IMR-90 (cell line): ENCODE results near the gene ZNF502. TPM values are rescaled to one million over a fixed set of nuclear protein-coding genes. Genes with fewer than 3 reads are reported as not detected.

Experiments used
- ATAC-seq: fragments of 200-7000 bp; cut with Tn5 transposase; 2 replicates; pipeline ENCODE4 v1.9.1; 2020; ENCODE audit warnings: low read depth, mild to moderate bottlenecking, moderate library complexity
- BruUV-seq: library from RNA; stranded (reverse); fragments of 400-500 nt; replicated peaks from 2 replicates; lab custom pipeline; 2021; lab: Mats Ljungman, UMichigan
- CTCF ChIA-PET: fragments of 300-600 bp; formaldehyde crosslinking; extraction: SDS; loops from one replicate; lab custom pipeline; 2021; ENCODE audit warnings: antibody characterized with exemption; lab: Yijun Ruan, JAX
- POLR2A ChIA-PET: fragments of 300-600 bp; sonication (Branson Sonifier 250); formaldehyde crosslinking; loops from one replicate; lab custom pipeline; 2022; ENCODE audit warnings: antibody characterized with exemption; ENCODE audit not compliant: unreplicated experiment; lab: Charles Lee
- DNase-seq: peaks from one replicate; pipeline ENCODE4 v3.0.0; 2013
- H2AFZ ChIP-seq: replicated peaks from 2 replicates; pipeline ENCODE3; 2013; ENCODE audit warnings: low read length, mild to moderate bottlenecking; ENCODE audit not compliant: poor library complexity
- H2AK5ac ChIP-seq: 2 replicates; pipeline ENCODE4 v1.6.1; 2013; ENCODE audit warnings: low read depth, low read length, inconsistent platforms
- H2AK9ac ChIP-seq: replicated peaks from 2 replicates; pipeline ENCODE3; 2013; ENCODE audit warnings: mild to moderate bottlenecking, low read depth, low read length, moderate library complexity; ENCODE audit not compliant: poor library complexity
- H2BK120ac ChIP-seq: 2 replicates; pipeline ENCODE4 v1.6.1; 2013; ENCODE audit warnings: low read depth, low read length, inconsistent platforms
- H2BK15ac ChIP-seq: 3 replicates; pipeline ENCODE4 v1.6.1; 2013; ENCODE audit warnings: low read depth, low read length, inconsistent platforms
- H2BK20ac ChIP-seq: 2 replicates; pipeline ENCODE4 v1.6.1; 2013; ENCODE audit warnings: low read depth, mild to moderate bottlenecking, inconsistent platforms, low read length, moderate library complexity
- H2BK5ac ChIP-seq: 2 replicates; pipeline ENCODE4 v1.6.1; 2013; ENCODE audit warnings: mild to moderate bottlenecking, low read depth, low read length, inconsistent platforms; ENCODE audit not compliant: poor library complexity, severe bottlenecking
- H3K14ac ChIP-seq: replicated peaks from 2 replicates; pipeline ENCODE4 v1.6.1; 2013; ENCODE audit warnings: low read depth, low read length, inconsistent platforms
- H3K18ac ChIP-seq: 2 replicates; pipeline ENCODE4 v1.6.1; 2013; ENCODE audit warnings: low read depth, low read length, control low read depth
- H3K23ac ChIP-seq: 2 replicates; pipeline ENCODE4 v1.6.1; 2013; ENCODE audit warnings: low read depth, low read length, inconsistent platforms
- H3K27ac ChIP-seq: 2 replicates; pipeline ENCODE4 v1.5.1; 2013; ENCODE audit warnings: mild to moderate bottlenecking, control low read depth, low read length; ENCODE audit not compliant: insufficient read depth
- H3K27me3 ChIP-seq: 2 replicates; pipeline ENCODE4 v1.6.1; 2013; ENCODE audit warnings: low read length; ENCODE audit not compliant: control insufficient read depth, insufficient read depth
- H3K36me3 ChIP-seq: 2 replicates; pipeline ENCODE4 v1.6.1; 2013; ENCODE audit warnings: low read length, mixed read lengths; ENCODE audit not compliant: control insufficient read depth, insufficient read depth
- H3K4ac ChIP-seq: 2 replicates; pipeline ENCODE4 v1.6.1; 2013; ENCODE audit warnings: low read depth, low read length, inconsistent platforms
- H3K4me1 ChIP-seq: 2 replicates; pipeline ENCODE4 v1.6.1; 2013; ENCODE audit warnings: low read length, mixed read lengths; ENCODE audit not compliant: control insufficient read depth, insufficient read depth
- H3K4me2 ChIP-seq: 2 replicates; pipeline ENCODE4 v1.6.1; 2013; ENCODE audit warnings: low read depth, mild to moderate bottlenecking, control low read depth, low read length, moderate library complexity
- H3K4me3 ChIP-seq: 2 replicates; pipeline ENCODE4 v1.5.1; 2013; ENCODE audit warnings: low read depth, mild to moderate bottlenecking, control low read depth, low read length, moderate library complexity; ENCODE audit not compliant: insufficient read depth
- H3K56ac ChIP-seq: 2 replicates; pipeline ENCODE4 v1.6.1; 2013; ENCODE audit warnings: low read length, inconsistent platforms; ENCODE audit not compliant: insufficient read depth; ENCODE audit errors: extremely low read depth
- H3K79me1 ChIP-seq, 2 experiments: 2 replicates each; pipeline ENCODE4 v1.6.1; 2013; ENCODE audit warnings: low read length in 2 of 2, inconsistent platforms in 1 of 2, low read depth in 1 of 2
- H3K9ac ChIP-seq: 2 replicates; pipeline ENCODE4 v1.6.1; 2013; ENCODE audit warnings: low read depth, low read length, control low read depth
- H3K9me1 ChIP-seq: 2 replicates; pipeline ENCODE4 v1.6.1; 2013; ENCODE audit warnings: low read length, inconsistent platforms; ENCODE audit not compliant: insufficient read depth
- H3K9me3 ChIP-seq: 2 replicates; pipeline ENCODE4 v1.6.1; 2013; ENCODE audit warnings: low read length; ENCODE audit not compliant: control insufficient read depth, insufficient read depth
- H4K20me1 ChIP-seq: 2 replicates; pipeline ENCODE4 v1.6.1; 2013; ENCODE audit warnings: low read length, inconsistent platforms; ENCODE audit not compliant: insufficient read depth
- H4K5ac ChIP-seq: 2 replicates; pipeline ENCODE4 v1.6.1; 2013; ENCODE audit warnings: mild to moderate bottlenecking, low read depth, low read length, control low read depth
- H4K8ac ChIP-seq, 2 experiments: 2 replicates each; pipeline ENCODE4 v1.6.1; 2013; ENCODE audit warnings: low read depth in 2 of 2, low read length in 2 of 2, control low read depth in 1 of 2, inconsistent platforms in 1 of 2
- H4K91ac ChIP-seq: 2 replicates; pipeline ENCODE4 v1.6.1; 2013; ENCODE audit warnings: low read depth, low read length, inconsistent platforms; ENCODE audit not compliant: insufficient read depth
- BHLHE40 ChIP-seq: fragments of 150-350 bp; IDR thresholded peaks from 2 replicates; pipeline ENCODE4 v1.6.1; 2016; ENCODE audit warnings: mild to moderate bottlenecking, low read depth, low read length
- CTCF ChIP-seq: conservative IDR thresholded peaks from 2 replicates; pipeline ENCODE4 v1.5.1; 2012; ENCODE audit warnings: mild to moderate bottlenecking, low read depth, low read length, improper control_type of control experiment
- ELK1 ChIP-seq: fragments of 150-350 bp; IDR thresholded peaks from 2 replicates; pipeline ENCODE4 v1.6.1; 2016; ENCODE audit warnings: low read depth, mild to moderate bottlenecking, low read length, moderate library complexity, borderline replicate concordance
- FOS ChIP-seq: fragments of 150-350 bp; IDR thresholded peaks from 2 replicates; pipeline ENCODE4 v1.6.1; 2016; ENCODE audit warnings: low read depth, low read length
- MAZ ChIP-seq: IDR thresholded peaks from 2 replicates; pipeline ENCODE4 v1.6.1; 2012; ENCODE audit warnings: low read depth, mild to moderate bottlenecking, low read length, improper control_type of control experiment, moderate library complexity, borderline replicate concordance
- NFE2L2 ChIP-seq: fragments of 150-350 bp; IDR thresholded peaks from 2 replicates; pipeline ENCODE4 v1.6.1; 2016; ENCODE audit warnings: low read depth, mild to moderate bottlenecking, low read length
- POLR2A ChIP-seq: IDR thresholded peaks from 2 replicates; pipeline ENCODE4 v1.6.1; 2012; ENCODE audit warnings: mild to moderate bottlenecking, low read depth, low read length
- RAD21 ChIP-seq: IDR thresholded peaks from 2 replicates; pipeline ENCODE4 v1.6.1; 2012; ENCODE audit warnings: low read length, improper control_type of control experiment
- RFX5 ChIP-seq: IDR thresholded peaks from 2 replicates; pipeline ENCODE4 v1.8.0; 2012; ENCODE audit warnings: low read depth, mild to moderate bottlenecking, low read length, moderate library complexity
- USF2 ChIP-seq: fragments of 150-350 bp; IDR thresholded peaks from 2 replicates; pipeline ENCODE4 v1.6.1; 2017; ENCODE audit warnings: mild to moderate bottlenecking, antibody characterized with exemption, low read length, low read depth
- WGBS, 2 experiments: methylation state at CpG; one replicate each; pipeline versions ENCODE4 v1.1.5 to v1.1.7; 2013; ENCODE audit warnings: missing lambda C conversion rate in 2 of 2; ENCODE audit not compliant: insufficient read length in 1 of 2; ENCODE audit errors: extremely low coverage in 2 of 2; 5-methylcytosine and 5-hydroxymethylcytosine counted together
- dilution Hi-C: fragments of 300-500 bp; cut with HindIII; formaldehyde crosslinking; loops from one replicate; pipeline ENCODE4 v1.14.3; 2018; ENCODE audit warnings: low sequenced_read_pairs; ENCODE audit not compliant: unreplicated experiment
- in situ Hi-C: fragments of 300-500 bp; cut with MboI; formaldehyde crosslinking; loops from 3 replicates; pipeline ENCODE4 v1.14.3; 2019; ENCODE audit warnings: low sequenced_read_pairs, inconsistent platforms, mixed read lengths
- intact Hi-C: fragments of 100-400 bp; cut with micrococcal nuclease; formaldehyde crosslinking; loops from 2 replicates; pipeline ENCODE4 v1.10.0; 2022
- polyA plus RNA-seq, 3 experiments: library from polyadenylated mRNA; depleted of rRNA; stranded (reverse); fragments of >200 nt; gene quantifications; 2 replicates each; pipeline ENCODE4 v1.2.3, GENCODE V29; 2012; ENCODE audit warnings: low replicate concordance in 1 of 3
- total RNA-seq: library from RNA; depleted of rRNA; stranded (reverse); fragments of >200 nt; gene quantifications from 2 replicates; pipeline ENCODE4 v1.2.3, GENCODE V29; 2012

ZNF502 gene
- total and polyA plus RNA-seq, 2 of the 4 experiments (the other 2 are of a cell fraction): 2.1 to 5.7 TPM

GRCh38 chr3:44680921-44681455, 31.5 kb upstream of the ZNF502 start:
- no peak overlapping the region for H4K8ac ChIP-seq
- no peak overlapping the region for H3K56ac ChIP-seq
- dilution Hi-C loops (no loop called here), in situ Hi-C loops (no loop called here), intact Hi-C loops (no loop called here)
- no peak for DNase-seq
- H3K9me3 ChIP-seq: peaks cover 12% of the 10 kb centered on the region
- H2BK15ac ChIP-seq: no peak overlapping the region
- no CpG with 5 or more reads among the region's 4 CpGs for WGBS, 2 experiments
- H3K4me3 ChIP-seq: no peak overlapping the region
- no peak overlapping the region for H3K9ac ChIP-seq
- no peak for ATAC-seq
- H2BK120ac ChIP-seq: no peak overlapping the region
- H3K18ac ChIP-seq: no peak overlapping the region
- H4K5ac ChIP-seq: no peak overlapping the region
- ChIA-PET CTCF (interaction anchor here (0.6 kb wide), 1 partner anchor 152 kb away, joined by 3 read pairs; no protein-coding TSS in a partner anchor), POLR2A (no interaction called here)
- H3K36me3 ChIP-seq: peaks cover 4% of the 10 kb centered on the region
- no peak overlapping the region for H2AK5ac ChIP-seq
- no peak overlapping the region for H3K4me2 ChIP-seq
- no peak overlapping the region for H3K14ac ChIP-seq
- H4K91ac ChIP-seq: no peak overlapping the region
- no peak overlapping the region for H2BK20ac ChIP-seq
- no TSS peak for BruUV-seq
- H3K23ac ChIP-seq: no peak overlapping the region
- no peak overlapping the region for H3K4ac ChIP-seq
- no peak overlapping the region for H2BK5ac ChIP-seq
- no peaks in the 10 kb centered on the region for H3K27me3 ChIP-seq
- H3K4me1 ChIP-seq: no peaks in the 10 kb centered on the region
- peaks cover 0 to 5% of the 10 kb centered on the region in 2 experiments; a peak in 2 of 4 replicates for H3K79me1 ChIP-seq
- H3K27ac ChIP-seq: no peak overlapping the region
- H3K9me1 ChIP-seq: no peaks in the 10 kb centered on the region
- TF ChIP-seq MAZ (no peak), POLR2A (no peak), RFX5 (no peak), ELK1 (no peak), RAD21 (no peak), BHLHE40 (no peak), CTCF (no peak), NFE2L2 (no peak), FOS (no peak), USF2 (no peak)
- no peaks in the 10 kb centered on the region for H4K20me1 ChIP-seq
- no peak overlapping the region for H2AFZ ChIP-seq
- no peak overlapping the region for H2AK9ac ChIP-seq
